Left forelimb (tissue), 1 donor: ENCODE data around the gene SNORC.

Source experiments
- DNase-seq: peaks from one replicate; pipeline ENCODE4 v3.0.0-alpha.2; 2018; ENCODE audit warnings: low spot score

Gene SNORC

DNA sequence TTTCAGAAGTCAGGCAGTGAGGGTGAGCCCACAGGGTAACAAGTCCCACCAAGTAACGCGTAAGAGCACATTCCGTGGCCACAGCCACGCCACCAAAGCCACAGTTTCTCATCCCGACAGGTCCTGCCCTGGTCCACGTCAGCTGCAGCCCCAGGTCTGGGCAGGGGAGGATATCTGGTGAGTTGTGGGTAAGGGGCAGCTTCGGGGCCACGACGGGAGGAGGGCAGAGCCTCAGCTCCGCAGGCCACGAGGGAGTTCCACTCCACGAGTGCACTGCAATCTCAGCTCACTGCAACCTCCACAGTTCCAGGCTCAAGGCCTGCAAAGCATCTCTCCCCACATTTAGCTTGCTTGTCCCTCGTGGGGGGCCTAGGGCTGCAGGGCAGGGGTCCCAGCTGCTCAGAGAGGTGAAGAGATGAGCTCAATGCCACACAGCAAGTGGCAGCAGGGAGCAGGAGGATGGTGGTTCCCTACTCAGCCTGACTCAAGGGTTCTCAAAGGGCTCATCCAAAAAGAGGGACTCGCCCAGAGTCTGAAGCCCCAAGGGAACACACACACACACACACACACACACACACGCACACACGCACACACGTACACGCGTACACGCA is 12.5 kb downstream of the SNORC start:
- DNase-seq, result no peak

DNA sequence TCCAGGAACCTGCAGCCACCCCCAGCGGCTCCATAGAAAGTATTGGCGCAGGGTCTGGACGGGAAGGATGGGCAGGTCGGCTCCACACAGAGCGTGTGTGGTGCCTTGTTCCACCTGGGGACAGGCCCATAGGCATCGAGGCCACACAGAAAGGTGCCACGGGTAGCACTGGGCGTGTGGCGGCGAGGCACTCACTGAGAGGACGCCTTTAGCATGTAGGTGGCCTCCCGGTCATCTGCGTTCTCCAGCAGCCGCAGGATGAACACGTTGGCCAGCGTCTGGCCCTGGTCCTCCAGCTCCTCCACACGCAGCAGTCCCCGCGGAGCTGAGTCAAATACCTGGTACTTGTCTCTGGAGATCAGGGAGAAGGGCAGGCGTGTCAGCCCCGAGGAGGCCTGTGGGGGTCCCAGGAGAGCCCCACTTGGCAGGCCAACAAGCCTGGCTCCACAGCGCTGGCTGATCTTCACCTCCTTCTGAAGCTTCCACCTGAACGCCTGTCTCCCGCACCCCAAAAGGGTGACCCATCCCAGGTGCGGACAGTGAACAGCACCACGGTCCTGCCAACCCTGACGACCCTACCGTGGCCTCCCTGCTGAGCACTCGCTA is 13.2 kb downstream of the SNORC start:
- peak; percentile 44 for DNase-seq

DNA sequence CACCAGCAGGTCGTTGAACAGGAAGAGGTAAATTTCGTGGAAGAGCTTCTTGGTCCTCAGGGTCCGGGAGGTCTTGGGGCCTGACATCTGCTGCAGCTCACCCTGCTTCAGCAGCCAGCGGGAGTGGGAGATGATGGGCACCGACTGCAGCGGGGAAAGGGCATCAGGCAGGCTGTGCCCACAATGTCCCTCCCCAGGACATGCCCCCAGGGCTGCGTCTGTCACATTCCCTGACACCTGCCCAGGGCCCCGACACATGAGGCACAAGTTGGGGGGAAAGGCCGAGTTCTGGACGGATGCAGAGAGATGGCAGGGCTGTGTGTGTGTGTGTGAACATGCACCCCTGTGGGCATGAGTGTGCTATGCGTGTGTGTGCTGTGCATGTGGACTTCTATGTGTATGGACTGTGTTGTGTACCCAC is 13.9 kb downstream of the SNORC start:
- DNase-seq, result peak; percentile 62

- peak; percentile 41 for DNase-seq
Measured at GRCh38 chr2:232884549-232885263, 14.6 kb downstream of the SNORC start.

GRCh38 chr2:232885264-232885961 is 15.3 kb downstream of the SNORC start:
- DNase-seq, result peak; percentile 50

GRCh38 chr2:232886176-232886575 is 16.1 kb downstream of the SNORC start:
- DNase-seq, result peak; percentile 25

- peak; percentile 17 for DNase-seq
Measured at GRCh38 chr2:232886632-232887031, 16.6 kb downstream of the SNORC start.

DNA sequence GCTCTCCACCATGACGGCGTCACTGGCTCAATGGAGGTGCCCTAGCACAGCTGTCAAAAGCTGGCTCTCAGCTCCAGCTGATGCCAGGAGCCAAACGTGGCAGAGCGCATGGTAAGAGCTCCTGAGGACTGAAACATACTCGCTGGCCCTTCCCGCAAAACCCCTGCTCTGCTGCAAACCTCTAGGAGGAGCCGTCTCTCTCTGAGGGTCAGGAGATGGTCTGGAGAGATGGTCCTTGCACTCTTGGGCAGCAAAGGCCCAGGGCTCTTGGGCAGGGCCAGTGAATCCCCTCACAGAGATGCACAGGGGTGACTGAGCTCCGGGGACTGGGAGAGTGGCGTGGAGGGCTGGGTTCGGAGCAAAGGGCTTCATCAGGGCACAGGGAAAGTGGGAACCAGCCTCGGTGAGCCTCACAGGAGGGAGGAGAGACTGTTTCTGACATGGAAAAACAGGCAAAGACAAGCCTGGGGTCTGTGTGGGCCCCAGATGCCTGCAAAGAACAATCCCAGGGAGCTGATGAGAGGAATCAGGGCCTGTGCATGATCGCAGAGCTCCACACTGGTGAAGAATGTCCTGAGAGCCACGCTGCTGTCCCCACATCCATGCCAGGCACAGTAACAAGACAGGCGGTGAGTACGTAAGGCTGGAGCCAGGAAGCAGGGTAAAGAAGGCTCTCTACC is 17.2 kb downstream of the SNORC start:
- DNase-seq, result peak; percentile 49

- peak; percentile 26 for DNase-seq
Measured at GRCh38 chr2:232888099-232888836, 18.2 kb downstream of the SNORC start.

GRCh38 chr2:232888839-232889529 is 18.9 kb downstream of the SNORC start:
- peak; percentile 28 for DNase-seq

GRCh38 chr2:232889876-232890401 is 19.9 kb downstream of the SNORC start:
- peak; percentile 23 for DNase-seq

GRCh38 chr2:232890536-232890895 is 20.5 kb downstream of the SNORC start:
- DNase-seq, result no peak

DNA sequence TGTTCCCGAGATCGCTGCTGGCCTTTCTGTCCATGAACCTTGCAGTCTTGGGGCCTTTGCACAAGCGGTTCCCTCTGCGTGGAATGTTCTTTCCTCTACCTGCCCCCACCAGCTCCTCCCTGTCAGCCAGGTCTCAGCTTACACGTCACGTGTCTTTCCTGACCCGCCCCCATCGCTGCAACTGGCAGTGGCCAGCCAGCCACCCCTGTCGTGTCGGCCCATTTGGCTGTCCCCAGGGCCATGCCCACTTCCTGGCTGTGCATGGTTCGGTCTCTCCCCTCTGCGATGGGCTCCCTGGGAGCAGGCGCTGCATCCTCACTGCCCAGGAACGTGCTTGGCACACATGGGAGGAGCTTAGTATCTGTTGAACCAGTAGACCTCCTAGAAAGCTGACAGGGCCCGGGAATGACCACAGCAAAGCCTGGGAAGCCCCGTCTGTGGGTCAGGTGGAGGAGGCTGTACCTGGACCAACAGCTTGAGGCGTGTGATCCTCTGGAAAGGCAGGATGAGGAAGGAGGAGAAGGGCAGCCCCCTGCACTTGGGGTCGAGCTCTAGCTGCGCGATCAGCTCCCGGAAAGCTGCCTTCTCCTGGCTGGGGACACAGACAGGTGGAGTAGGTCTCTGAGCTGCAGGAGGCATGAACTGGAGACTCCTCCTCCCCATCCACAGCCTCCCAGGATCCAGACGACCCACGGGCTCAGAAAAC is 21.0 kb downstream of the SNORC start:
- DNase-seq, result peak; percentile 62

GRCh38 chr2:232891621-232892071 is 21.6 kb downstream of the SNORC start:
- DNase-seq, result peak; percentile 37

- DNase-seq, result no peak
Measured at GRCh38 chr2:232892221-232892620, 22.2 kb downstream of the SNORC start.

DNA sequence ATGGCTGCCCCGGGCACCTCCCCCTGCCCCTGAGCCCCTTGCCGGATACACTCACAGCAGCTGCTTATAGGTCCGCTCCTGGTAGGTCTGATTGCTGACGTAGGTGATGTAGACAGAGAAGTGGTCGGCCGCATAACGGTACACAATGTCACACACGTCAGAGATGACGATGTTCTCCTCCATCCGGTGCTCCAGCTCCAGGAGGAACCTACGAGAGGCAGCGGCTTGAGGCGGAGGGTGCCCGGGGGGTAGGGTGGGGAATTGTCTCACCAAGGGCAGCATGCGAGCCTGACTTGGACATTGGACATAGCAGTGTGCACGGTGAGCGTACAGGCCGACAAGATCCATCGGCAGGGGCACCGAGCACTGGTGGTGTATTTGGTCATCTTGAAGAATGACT is 22.8 kb downstream of the SNORC start:
- DNase-seq, result peak; percentile 49

- no peak for DNase-seq
Measured at GRCh38 chr2:232893834-232894233, 23.8 kb downstream of the SNORC start.

DNA sequence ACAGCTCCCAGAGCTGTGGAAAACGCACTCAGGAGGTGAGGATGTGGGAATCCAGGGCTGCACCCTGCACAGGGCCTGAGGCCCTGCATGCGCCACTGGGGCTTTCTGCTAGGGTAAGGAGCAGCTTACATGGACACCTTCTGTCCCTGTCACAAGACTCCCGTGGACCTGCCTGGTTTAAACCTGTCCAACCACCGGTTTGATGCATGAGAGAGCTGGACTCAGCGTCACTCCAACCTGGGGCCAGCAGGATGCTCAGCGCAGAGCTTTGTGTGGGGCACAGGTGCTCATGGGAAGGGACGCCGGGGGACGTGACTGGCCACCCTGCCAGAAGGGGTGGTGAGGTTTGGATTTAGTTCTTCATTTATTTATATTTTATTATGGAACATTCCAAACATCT is 24.2 kb downstream of the SNORC start:
- no peak for DNase-seq

GRCh38 chr2:232894746-232895145 is 24.7 kb downstream of the SNORC start:
- peak; percentile 45 for DNase-seq

- no peak for DNase-seq
Measured at GRCh38 chr2:232896111-232896510, 26.0 kb downstream of the SNORC start.
